KMS-11 (cell line): Measurements from ENCODE around the gene PROC.

ENCODE experiments used
- H2AFZ ChIP-seq: fragments of 200-600 bp; sonication (generic); 2 replicates; pipeline ENCODE4 v1.6.1; 2016; ENCODE audit warnings: antibody characterized with exemption, mixed run types, low read depth
- H3K27ac ChIP-seq: fragments of 200-600 bp; sonication (generic); 2 replicates; pipeline ENCODE4 v1.6.1; 2016; ENCODE audit warnings: mild to moderate bottlenecking, mixed run types
- H3K27me3 ChIP-seq: fragments of 200-600 bp; sonication (generic); 2 replicates; pipeline ENCODE4 v1.6.1; 2017; ENCODE audit warnings: mild to moderate bottlenecking, low read depth, mixed run types, moderate library complexity; ENCODE audit not compliant: insufficient read depth
- H3K36me3 ChIP-seq: fragments of 200-600 bp; sonication (generic); 2 replicates; pipeline ENCODE4 v1.6.1; 2017; ENCODE audit warnings: mild to moderate bottlenecking, mixed run types; ENCODE audit not compliant: insufficient read depth
- H3K4me1 ChIP-seq: fragments of 200-600 bp; sonication (generic); 2 replicates; pipeline ENCODE4 v1.6.1; 2016; ENCODE audit warnings: mild to moderate bottlenecking, low read depth, mixed run types; ENCODE audit not compliant: poor library complexity, severe bottlenecking
- H3K4me2 ChIP-seq: fragments of 200-600 bp; sonication (generic); 2 replicates; pipeline ENCODE4 v1.7.0; 2016; ENCODE audit warnings: mild to moderate bottlenecking, mixed run types
- H3K4me3 ChIP-seq: fragments of 200-600 bp; sonication (generic); IDR thresholded peaks from 2 replicates; pipeline ENCODE4 v1.6.1; 2017; ENCODE audit warnings: low read depth, low read length, mixed read lengths; ENCODE audit not compliant: insufficient read depth
- H3K79me2 ChIP-seq: fragments of 200-600 bp; sonication (generic); 2 replicates; pipeline ENCODE4 v1.6.1; 2016; ENCODE audit warnings: low read depth, mixed run types; ENCODE audit not compliant: insufficient read depth
- H3K9ac ChIP-seq: fragments of 200-600 bp; sonication (generic); 2 replicates; pipeline ENCODE4 v1.6.1; 2016; ENCODE audit warnings: mild to moderate bottlenecking, mixed run types
- H4K20me1 ChIP-seq: fragments of 200-600 bp; sonication (generic); 2 replicates; pipeline ENCODE4 v1.6.1; 2016; ENCODE audit warnings: mild to moderate bottlenecking, mixed run types; ENCODE audit not compliant: insufficient read depth
- CTCF ChIP-seq: fragments of 200-600 bp; sonication (generic); conservative IDR thresholded peaks from 2 replicates; pipeline ENCODE4 v1.6.1; 2017; ENCODE audit warnings: low read depth, mild to moderate bottlenecking, antibody characterized with exemption, low read length, moderate library complexity, mixed read lengths

PROC gene

GRCh38 chr2:127397568-127398238 lies 20.5 kb upstream of the PROC start:
- H4K20me1 ChIP-seq = no peaks in the 10 kb centered on the region
- no peaks in the 10 kb centered on the region for H3K79me2 ChIP-seq
- no peak for TF ChIP-seq CTCF
- no peak overlapping the region for H3K4me2 ChIP-seq
- H3K4me3 ChIP-seq = no peak overlapping the region
- no peak overlapping the region for H3K27ac ChIP-seq
- H3K36me3 ChIP-seq = no peaks in the 10 kb centered on the region
- no peak overlapping the region for H3K9ac ChIP-seq
- H2AFZ ChIP-seq = peak overlapping the region; percentile 14; the same call in 1 of the 2 replicates
- H3K4me1 ChIP-seq = peaks cover 14% of the 10 kb centered on the region
- H3K27me3 ChIP-seq = no peaks in the 10 kb centered on the region

GRCh38 chr2:127398239-127398590 lies 20.0 kb upstream of the PROC start:
- no peak for TF ChIP-seq CTCF
- Histone ChIP-seq H2AFZ (peak overlapping the region; percentile 14; the same call in 1 of the 2 replicates), H3K79me2 (no peaks in the 10 kb centered on the region), H3K27me3 (no peaks in the 10 kb centered on the region), H3K4me1 (peaks cover 10% of the 10 kb centered on the region), H3K27ac (no peak overlapping the region), H3K4me2 (no peak overlapping the region), H4K20me1 (no peaks in the 10 kb centered on the region), H3K36me3 (no peaks in the 10 kb centered on the region), H3K9ac (no peak overlapping the region), H3K4me3 (no peak overlapping the region)

- no peaks in the 10 kb centered on the region for H3K36me3 ChIP-seq
- H3K4me2 ChIP-seq = no peak overlapping the region
- H3K9ac ChIP-seq = no peak overlapping the region
- H3K27ac ChIP-seq = no peak overlapping the region
- no peaks in the 10 kb centered on the region for H3K27me3 ChIP-seq
- H4K20me1 ChIP-seq = no peaks in the 10 kb centered on the region
- H3K4me3 ChIP-seq = no peak overlapping the region
- H3K4me1 ChIP-seq = peaks cover 10% of the 10 kb centered on the region
- no peak overlapping the region for H2AFZ ChIP-seq
- TF ChIP-seq CTCF = no peak
- no peaks in the 10 kb centered on the region for H3K79me2 ChIP-seq
These were observed 17.7 kb upstream of the PROC start for GRCh38 chr2:127400533-127400896.

- Histone ChIP-seq H3K79me2 (no peaks in the 10 kb centered on the region), H3K27ac (no peak overlapping the region), H3K4me2 (no peak overlapping the region), H4K20me1 (no peaks in the 10 kb centered on the region), H2AFZ (no peak overlapping the region), H3K36me3 (no peaks in the 10 kb centered on the region), H3K9ac (no peak overlapping the region), H3K4me1 (peaks cover 10% of the 10 kb centered on the region), H3K4me3 (no peak overlapping the region), H3K27me3 (no peaks in the 10 kb centered on the region)
- TF ChIP-seq CTCF = no peak
These were observed 17.1 kb upstream of the PROC start for GRCh38 chr2:127400897-127401756.
